Measurements from ENCODE around the gene COL13A1.

COL13A1 gene

DNA sequence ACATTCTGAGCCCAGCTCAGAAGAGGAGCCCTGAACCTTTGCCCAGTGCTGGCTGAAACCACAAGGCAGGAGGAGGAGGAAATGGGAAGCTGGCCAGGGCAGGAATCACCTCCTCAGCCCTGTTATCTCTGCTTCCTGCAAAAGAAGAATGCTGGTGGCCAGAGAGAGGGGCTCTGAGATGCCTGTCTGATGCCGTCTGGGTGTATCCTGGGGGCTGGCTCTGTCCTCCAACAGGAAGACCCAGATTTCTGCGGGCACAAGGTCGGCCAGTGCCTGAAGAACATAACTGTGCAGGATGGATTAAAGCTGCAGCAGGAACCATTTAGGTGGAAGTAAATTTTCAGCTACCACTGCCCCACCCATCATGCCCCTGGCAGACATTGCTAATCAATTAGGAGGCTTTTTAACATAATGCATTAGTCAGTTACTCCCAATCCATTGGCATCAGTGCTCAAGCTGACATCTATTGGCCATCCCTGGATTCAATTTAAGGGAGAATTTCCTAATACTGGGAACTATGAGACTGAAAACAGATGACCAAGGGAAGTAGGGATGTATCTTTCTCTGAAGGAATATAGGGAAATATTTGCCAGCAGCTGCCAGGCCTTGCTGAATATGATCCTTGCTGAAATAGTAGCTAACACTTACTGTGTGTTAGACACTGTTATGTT lies 67.7 kb downstream of the COL13A1 start:
- no peak for DNase-seq

DNA sequence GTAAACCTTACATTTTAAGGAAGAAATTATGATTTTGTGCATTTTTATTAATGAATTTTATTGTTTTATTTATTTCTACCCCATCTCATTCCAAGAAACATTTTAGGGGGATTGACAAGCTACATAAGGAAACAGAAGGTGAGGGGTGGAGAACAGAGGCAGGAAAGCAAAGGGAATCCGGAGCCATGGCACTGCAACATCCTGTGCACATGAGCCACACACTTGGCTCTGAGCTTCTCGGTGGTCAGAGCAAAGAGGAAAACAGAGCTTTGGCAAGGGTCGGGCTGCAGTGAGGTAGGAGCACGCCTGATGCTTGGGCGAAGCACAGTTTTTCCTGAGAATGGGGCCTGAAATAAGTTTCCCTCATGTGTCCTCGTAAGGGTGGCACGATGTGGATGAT lies 68.9 kb downstream of the COL13A1 start:
- no peak for DNase-seq

DNA sequence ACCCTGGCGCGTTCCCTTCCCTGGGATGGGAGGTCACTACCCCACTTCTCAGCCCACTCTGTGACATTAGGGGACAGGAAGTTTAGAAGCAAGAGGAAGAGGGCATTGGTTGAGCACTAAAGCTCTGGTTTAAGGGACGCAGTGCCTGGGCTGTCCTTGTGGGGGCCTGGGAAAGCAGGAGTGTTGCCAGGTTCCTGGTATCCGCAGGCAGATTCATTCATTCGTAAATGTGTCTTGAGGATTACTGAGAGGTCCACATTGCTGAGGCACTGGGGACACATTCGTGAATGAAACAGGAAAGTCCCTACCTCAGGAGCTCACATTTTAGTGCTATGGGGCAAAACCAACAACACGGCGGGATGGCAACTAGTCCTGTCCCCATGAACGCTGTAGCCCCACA lies 69.4 kb downstream of the COL13A1 start:
- no peak for DNase-seq

DNA sequence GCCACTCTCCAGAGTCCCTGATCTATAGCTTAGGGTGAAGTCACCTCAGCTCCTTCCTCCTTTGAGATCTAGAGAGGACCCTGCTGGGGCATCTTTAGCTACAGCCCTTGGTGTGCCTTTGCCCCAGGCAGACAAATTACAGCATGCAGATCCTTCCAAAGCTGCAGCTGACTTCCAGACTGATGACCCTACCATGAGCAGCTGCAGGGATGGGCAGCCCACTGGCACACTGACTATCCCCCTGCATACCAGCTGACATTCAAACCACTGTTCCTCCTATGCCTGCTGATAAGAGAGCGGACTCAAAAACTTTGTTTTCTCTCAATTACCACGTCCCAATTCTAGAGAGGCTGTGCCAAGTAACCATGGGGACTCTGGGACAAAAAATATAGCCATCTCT lies 70.6 kb downstream of the COL13A1 start:
- DNase-seq: no peak

DNA sequence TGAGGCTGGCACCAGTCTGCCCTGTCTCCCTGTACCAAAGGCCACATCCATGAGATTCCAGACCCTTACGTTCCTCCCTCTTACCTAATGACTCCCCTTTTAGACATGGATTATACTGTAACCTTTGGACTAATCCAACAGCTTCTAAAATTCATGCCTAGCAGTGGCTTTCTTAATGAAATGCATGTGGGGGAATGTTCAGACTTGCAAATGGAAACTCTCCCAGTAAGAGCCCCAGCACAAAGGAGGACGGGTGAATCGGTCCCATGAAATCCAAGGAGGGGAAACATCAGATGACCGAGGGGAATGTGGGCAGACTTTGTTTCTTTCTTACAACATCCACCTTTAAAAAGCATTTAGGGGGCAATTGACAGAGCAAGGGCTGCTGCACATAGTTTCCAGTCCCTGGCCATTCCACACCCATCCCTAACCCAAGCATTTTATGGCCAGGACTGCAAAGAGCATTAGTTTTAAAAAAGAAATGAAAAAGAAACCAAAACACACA lies 71.5 kb downstream of the COL13A1 start:
- DNase-seq: no peak

DNA sequence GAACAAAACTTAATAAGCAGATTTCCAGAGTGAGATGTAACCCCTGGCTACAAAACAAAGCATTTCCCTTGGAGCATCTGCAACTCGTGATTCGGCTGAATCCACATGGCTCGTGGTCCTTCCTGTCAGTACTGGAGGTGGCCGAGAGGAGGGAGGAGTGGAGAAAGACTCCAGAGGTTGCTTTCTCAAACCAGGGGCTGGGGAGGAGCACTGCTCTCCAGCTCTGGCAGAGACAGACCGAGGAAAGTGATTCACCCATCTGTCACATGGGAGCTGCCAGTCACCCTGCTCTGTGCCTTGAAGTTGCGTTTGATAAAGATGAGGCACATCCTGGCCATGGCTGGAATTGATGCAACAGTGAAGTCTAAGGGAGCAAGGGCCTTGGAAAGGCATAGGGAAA lies 72.7 kb downstream of the COL13A1 start:
- no peak for DNase-seq

DNA sequence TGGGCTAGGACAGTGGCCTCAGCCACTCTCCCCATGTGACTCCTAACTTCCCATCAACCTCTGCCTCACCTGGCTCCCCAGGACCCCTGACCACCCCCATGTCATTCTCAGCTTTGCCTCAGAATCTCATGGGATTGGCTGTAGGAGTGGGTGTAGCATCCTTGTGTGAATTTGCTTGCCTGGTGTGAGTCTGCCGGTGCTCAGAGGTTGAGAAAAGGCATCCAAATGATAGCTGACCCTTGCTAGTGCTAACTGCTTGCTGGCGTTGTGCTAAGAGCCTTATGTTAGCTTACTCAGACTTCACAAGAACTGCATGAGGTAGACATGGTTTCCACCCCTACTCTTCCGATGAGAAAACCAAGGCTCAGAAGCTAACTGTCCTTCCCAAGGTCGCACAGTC lies 74.2 kb downstream of the COL13A1 start:
- no peak for DNase-seq

DNA sequence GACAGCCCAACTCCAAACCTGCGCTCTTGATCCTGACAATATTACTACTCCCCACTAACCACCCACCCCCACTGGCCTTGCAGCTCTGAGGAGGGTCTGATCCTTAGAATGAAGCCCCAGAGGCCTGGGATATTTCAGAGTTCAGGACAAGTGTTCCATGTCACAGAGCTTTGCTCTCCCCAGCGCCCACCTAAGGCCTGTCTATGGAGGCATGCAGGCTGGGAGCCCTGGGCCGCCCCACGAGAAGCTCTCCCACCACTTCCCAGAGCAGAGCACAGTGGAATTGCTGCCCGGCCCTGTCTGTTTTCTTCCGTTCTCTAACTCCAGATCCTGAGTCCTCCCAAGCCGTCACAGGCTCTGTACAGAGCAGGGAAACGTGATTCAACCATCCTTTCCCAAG lies 74.6 kb downstream of the COL13A1 start:
- DNase-seq: no peak

DNA sequence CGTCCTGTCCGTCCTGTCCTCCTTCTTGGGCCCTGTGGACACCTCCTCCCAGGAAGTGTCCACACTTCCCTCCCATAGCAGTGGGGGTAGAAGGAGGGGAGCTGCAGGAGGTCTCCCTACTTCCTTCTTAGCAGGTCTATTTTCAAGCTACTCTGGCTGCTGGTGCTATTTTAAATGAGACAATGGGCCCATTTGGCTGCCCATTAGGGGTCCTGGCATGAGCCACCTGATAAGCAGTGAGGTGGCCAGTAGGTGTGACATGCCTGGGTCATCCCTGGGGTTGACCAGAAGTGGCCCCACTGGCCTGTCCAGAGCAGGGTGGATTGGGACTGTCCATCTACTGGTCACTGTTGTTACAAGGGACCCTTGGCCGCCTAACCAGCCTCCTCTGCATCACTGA lies 75.2 kb downstream of the COL13A1 start:
- DNase-seq: no peak

DNA sequence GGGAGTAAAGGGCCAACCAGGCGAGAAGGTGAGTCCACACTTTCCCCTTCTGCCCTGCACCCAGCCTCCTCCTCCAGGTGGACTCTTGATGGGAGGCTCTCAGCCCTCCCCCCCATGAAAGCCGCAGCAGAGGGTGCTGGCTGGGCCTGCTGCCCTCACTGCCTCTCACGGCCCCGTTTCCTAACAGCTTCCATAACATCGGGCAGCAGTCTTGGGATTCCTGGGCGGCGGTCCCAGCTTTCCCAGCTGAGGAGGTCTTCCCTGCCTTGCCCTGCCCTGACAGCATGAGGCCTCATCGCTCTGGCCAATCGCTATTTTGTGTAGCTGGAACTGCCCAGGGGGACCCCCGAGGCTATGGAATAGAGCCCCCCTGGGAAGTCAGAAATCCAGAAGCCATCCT lies 76.3 kb downstream of the COL13A1 start:
- no peak for DNase-seq

DNA sequence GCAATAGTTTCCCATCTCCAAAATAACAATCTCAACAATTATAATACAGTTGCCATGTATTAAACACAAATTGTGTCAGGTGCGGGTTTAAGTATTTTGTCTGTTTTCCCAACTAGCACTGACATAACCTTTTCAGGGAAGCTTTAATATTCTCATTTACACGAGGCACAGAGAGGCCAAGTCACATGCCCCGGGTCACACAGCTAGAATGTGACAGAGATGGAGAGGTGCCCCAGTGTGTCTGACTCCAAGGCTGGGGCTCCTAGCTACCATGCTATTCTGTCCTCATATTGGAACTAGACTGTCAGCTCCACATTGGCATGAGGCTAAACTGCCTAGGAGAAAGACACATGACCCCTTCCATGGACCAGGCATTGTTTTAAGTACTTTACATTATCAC lies 77.2 kb downstream of the COL13A1 start:
- no peak for DNase-seq

DNA sequence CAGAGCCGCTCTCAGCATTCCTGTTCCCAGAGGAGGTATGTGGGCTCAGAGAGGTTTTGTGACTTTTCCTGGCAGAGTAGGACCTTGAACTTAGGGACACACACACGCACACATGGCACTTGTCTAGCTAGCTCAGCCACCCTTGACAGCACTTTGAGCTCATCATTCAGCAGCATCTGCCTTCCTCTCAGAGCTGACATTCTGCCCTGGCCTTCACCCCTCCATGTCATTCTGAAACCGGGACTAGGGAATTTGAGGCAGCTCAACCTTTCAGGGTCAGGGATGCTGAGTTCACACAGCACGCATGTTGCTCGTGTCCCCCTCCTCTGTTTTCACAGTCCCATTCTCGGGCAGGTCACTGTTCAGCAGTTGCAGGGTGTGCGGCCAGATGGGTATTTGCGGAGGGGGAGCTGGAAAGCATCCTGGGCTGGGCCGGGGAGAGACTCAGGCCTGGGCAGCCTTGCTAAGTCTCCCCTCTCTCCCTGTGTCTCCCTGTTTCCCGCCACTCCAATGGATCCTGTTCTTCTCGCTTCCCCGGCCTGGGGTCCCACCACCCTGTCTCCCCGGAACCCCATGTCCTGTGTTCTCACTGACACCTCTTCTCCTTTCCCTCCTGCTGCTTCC lies 78.0 kb downstream of the COL13A1 start:
- no peak for DNase-seq

DNA sequence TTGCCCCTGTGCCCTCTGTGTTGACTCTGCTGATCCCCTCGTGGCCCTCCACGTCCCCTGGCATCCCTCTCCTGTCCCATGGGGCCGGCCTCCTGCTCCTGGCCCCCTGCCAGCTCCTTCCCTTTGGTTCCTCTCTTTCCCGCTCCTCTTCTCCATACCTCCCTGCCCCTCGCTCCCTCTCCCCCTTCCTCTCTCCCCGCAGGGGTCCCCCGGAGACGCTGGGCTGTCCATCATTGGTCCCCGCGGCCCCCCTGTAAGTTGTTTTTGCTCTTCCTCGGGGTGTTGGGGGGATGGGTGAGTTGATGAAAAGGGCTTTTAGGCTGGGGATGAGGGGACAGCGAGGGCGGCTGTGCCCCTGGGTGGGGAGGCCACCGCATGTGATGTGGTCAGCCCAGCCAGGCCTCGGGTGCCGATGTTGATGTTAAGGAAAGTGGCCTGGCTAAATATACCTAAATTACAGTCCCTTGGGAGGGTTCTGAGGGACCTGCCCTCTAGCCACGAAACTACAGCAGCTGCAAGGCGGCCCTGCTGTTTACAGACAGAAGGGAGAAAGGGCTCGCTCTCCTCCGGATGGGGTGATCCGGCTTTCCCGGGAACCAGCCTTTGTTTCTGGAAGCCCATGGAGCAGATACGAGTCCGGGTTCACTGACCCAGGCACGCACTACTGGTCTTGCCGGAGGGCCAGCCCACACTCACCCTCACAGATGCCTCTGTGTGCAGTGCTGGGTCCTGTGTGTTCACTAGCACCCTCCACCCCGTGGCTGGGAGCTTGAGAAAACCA lies 78.8 kb downstream of the COL13A1 start:
- no peak for DNase-seq

DNA sequence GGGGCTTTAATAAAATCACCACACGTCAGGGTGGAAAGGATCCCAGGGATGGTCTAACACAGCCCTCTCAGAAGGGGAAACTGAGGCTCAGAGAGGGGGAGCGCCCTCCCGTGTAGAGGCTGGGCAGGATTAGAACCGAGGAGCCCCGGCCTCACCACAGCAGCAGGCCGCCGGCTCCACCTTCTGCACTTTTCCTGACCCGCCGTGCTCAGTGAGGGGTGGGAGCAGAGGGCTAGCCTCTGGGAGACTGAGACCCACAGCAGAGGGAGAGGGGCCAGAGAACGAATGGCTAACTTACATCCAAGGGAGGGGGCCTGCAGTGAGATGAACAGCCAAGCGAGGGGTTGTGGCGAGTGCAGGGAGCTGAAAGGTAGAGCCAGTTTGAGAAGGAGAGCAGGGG lies 79.5 kb downstream of the COL13A1 start:
- no peak for DNase-seq

DNA sequence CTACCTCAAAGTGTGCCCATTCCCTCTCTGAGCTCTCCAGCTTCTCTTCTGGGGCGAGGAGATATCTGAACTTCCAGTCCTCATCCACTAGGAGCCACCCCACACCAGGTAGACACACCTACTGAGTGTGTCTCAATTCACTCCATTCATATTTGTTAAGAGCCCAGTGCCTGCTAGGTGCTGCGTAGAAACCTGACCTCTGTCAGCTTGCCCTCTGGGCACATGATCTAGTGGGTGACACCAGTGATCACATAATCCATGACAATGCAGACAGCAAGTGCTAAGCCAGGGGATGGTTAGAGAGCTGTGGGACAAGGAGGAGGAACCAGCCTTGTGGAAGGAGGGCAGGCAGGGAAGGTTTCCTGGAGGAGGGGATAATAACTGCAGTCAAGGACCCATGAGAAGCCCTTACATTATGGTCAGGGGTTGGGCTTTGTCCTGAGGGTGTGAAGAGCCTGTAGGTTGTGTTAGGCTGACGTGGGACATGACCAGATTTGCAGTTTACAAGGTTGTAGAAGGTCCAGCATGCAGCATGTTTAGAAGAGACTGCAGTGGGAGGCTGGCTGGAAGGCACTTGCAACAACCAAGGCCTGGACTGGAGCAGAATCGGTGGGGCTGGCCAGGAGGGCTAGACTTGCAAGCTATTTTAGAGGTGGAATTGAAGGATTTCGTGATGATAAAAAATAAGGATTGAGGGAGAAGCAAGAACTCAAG lies 81.8 kb downstream of the COL13A1 start:
- no peak for DNase-seq

DNA sequence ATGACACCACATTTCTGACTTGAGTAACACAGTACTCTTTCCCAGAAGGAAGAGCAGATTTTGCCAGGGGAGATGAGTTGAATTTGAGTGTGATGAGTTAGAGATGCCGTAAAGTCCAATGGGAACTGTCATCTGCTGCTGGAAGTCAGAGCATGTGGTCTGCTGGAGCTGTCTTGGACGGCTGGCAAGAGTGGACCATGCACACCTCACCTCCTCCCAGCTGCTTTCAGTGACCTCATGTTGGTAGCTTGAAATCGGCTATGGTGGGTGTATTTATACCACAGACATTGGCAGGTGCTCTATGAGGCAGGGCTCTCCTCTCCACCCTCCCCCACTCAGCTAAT lies 82.3 kb downstream of the COL13A1 start:
- DNase-seq: no peak

DNA sequence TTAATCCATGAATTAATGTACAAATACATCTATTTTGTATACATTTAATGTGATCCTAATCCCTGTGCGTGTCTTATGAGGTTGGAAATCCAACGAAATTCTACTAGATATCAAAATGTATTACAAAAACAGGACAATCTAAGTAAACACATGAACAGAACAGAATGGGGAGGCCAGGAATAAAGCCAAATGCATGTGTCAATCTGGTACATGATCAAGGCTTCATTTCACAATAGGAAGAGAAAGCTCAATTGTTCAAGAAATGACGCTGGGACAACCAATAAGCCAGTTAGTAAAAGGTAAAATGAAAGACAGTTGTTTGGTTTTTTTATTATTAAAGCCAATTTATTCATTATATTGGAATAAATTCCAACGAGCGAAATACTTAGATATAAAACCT lies 83.0 kb downstream of the COL13A1 start:
- DNase-seq: no peak

DNA sequence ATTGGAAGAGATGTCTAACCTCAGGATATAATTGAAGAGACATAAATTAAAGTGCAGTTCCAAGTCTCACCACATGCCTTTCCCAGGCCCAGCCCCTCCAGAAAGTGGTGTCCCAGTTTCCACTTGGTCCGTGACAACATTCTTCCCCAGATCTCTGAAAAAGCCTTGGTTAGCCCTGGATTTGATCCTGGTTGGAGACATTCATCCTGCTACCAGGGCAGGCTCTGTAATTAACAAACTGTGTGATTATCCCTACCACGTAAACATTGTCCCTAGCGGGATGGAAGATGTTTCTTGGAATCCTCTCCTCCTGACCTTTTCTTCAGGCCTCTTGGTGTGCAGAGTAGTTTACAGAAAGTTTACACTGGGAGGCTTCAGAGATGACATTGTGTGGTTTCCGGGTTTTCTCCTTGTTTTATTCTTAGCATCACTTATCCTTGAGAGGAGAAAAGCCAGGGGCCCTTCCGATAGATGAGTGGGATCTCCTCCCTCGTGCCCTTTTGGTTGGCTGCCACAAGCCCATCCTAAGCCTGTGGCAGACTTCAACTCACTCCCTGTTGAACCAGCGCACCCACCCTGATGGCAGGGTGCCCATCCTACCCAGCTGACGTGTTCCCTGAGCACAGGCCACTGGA lies 83.8 kb downstream of the COL13A1 start:
- no peak for DNase-seq

DNA sequence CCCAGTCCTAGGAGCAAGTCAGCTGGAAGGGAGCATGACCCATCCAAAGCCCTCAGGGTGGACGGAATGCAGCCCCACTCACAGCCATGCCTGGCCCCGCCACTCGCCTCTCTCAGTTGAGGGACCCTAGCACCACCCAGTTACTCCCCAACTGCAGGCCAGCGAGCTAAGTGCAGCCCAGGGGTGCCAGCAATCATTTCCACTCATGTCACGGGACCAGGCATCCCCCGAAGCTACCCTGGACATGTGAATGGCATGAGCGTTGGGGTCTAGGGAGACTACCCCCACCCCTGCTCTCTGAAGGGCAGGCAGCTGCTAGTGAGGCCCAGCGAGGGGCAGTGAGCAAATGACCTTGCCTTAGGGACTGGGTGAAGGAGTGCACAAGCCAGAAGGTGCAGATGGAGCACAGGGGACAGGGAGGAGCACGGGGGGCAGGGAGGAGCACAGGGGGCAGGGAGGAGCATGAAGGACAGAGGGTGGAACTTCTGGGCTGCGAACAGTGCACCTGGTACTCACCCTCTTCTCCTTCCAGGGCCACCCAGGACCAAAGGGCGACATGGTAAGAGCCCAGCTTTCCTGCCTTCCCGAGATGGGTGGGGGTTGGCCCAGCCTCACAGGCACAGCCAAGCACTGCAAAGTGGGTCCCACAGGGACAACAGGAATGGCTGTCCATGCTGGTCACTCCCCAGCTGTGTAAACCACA lies 87.3 kb downstream of the COL13A1 start:
- DNase-seq: no peak

DNA sequence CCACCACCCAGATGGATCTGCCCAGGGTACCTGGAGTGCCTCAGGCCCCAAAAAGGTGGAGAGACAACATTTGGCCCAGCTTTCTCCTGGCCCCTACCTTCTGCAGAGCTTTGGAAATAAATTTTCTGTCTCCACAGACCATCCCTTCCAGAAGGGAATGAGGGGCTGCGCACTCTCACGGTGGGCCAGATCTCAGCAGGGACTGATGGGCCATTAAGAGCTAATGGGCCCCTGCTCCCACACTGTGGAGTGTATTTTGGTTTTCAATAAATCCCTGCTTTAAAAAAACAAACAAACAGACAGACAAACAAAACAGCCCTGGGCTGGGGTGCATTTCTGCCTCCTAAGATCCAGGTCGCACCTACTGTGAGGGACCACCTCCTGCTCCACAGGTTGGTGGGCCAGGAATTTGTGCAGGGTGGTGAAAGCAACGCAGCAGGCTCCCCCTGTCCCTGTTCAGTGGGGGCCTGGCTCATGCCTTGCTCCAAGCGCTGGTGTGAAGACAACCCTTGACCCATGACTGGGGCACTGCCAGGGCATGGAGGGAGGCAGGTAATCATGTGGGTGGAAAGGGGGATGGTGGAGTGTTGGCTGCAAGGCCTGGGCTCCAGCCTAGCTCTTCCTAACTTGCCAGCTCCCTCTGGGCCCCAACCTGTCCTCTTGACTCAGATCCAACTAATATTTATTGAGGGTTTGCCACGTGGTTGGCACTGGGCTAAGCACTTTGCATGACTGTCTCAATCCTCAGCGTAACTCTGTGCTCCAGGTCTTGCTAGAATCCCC lies 88.5 kb downstream of the COL13A1 start:
- DNase-seq: no peak

DNA sequence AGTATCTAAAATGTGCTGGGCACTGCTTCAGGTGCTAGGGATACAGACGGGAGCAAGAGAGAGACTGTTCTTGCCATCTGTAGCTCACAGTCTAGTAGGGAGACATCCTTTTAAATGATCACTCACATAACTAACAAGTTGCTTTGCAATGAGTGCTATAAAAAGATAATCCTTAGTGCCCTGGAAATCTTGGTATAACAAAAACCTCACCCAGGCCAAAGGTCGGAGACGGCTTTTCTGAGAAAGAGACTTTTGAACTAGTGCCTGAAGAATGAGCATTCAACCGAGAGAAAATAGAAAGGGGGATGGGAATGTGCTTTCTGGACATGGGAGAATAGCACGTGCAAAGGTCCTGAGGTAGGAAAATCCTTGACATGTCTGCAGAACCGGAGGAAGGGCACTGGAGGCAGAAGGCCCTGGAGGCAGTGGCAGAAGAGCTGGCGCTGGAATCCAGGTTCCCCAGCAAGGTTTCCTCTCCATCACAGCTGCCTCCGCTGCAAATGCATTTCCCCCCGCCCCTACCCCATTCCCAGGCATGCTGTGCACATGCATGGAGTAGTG lies 89.4 kb downstream of the COL13A1 start:
- no peak for DNase-seq

Measured in SIG-M5 (cell line).